Chondrocyte (in vitro differentiated cells): ENCODE data around the gene SEMA5A. TPM values are rescaled to one million over a fixed set of nuclear protein-coding genes. Genes with fewer than 3 reads are reported as not detected.

Source experiments
- DNase-seq: peaks from one replicate; pipeline ENCODE4 v3.0.0; 2021; ENCODE audit warnings: mixed read lengths, low spot score
- H3K27ac Mint-ChIP-seq: one replicate; pipeline ENCODE4 v1.8.0; 2021; ENCODE audit warnings: mild to moderate bottlenecking, moderate library complexity, mixed read lengths; ENCODE audit not compliant: unreplicated experiment
- H3K27me3 Mint-ChIP-seq: 2 replicates; pipeline ENCODE4 v1.8.0; 2021; ENCODE audit warnings: low read depth, mixed read lengths
- H3K36me3 Mint-ChIP-seq: 2 replicates; pipeline ENCODE4 v1.8.0; 2021; ENCODE audit warnings: low read depth, mixed read lengths
- H3K4me1 Mint-ChIP-seq: 2 replicates; pipeline ENCODE4 v1.8.0; 2021; ENCODE audit warnings: low read depth, mild to moderate bottlenecking, mixed read lengths
- H3K4me3 Mint-ChIP-seq: one replicate; pipeline ENCODE4 v1.8.0; 2021; ENCODE audit warnings: mild to moderate bottlenecking, moderate library complexity, mixed read lengths; ENCODE audit not compliant: unreplicated experiment
- H3K9me3 Mint-ChIP-seq: 2 replicates; pipeline ENCODE4 v1.8.0; 2021; ENCODE audit warnings: low read depth, mixed read lengths
- CTCF ChIP-seq: fragments of 200-600 bp; sonication (generic); IDR thresholded peaks from 2 replicates; pipeline ENCODE4 v1.5.0; 2021; ENCODE audit warnings: antibody characterized with exemption, mild to moderate bottlenecking, moderate library complexity
- total RNA-seq: library from RNA; stranded (reverse); gene quantifications from 3 replicates; pipeline ENCODE4 v1.2.1, GENCODE V29; 2021

The SEMA5A gene
- total RNA-seq, 1 donor from 2014 or later = 249 TPM

GRCh38 chr5:9543311-9543920, 2.5 kb downstream of the SEMA5A start:
- H3K36me3 Mint-ChIP-seq = no peaks in the 10 kb centered on the region
- DNase-seq = no peak
- peak overlapping the region; percentile 92 for H3K4me3 Mint-ChIP-seq
- H3K4me1 Mint-ChIP-seq = peaks cover 56% of the 10 kb centered on the region
- peak overlapping the region; percentile 96 for H3K27ac Mint-ChIP-seq
- H3K9me3 Mint-ChIP-seq = no peaks in the 10 kb centered on the region
- no peak for TF ChIP-seq CTCF
- no peaks in the 10 kb centered on the region for H3K27me3 Mint-ChIP-seq

GRCh38 chr5:9540791-9541190, 5.1 kb downstream of the SEMA5A start:
- Mint-ChIP-seq H3K9me3 (no peaks in the 10 kb centered on the region), H3K4me3 (peak overlapping the region; percentile 66), H3K27me3 (no peaks in the 10 kb centered on the region), H3K4me1 (peaks cover 75% of the 10 kb centered on the region), H3K27ac (peak overlapping the region; percentile 94), H3K36me3 (peaks cover 3% of the 10 kb centered on the region)
- no peak for DNase-seq
- TF ChIP-seq CTCF = no peak

GRCh38 chr5:9538504-9538903, 7.4 kb downstream of the SEMA5A start:
- Mint-ChIP-seq H3K4me3 (no peak overlapping the region), H3K27me3 (no peaks in the 10 kb centered on the region), H3K27ac (peak overlapping the region; percentile 11), H3K9me3 (no peaks in the 10 kb centered on the region), H3K36me3 (peaks cover 6% of the 10 kb centered on the region), H3K4me1 (peaks cover 91% of the 10 kb centered on the region)
- DNase-seq = no peak
- no peak for TF ChIP-seq CTCF

- Mint-ChIP-seq H3K27ac (peak overlapping the region; percentile 95), H3K9me3 (no peaks in the 10 kb centered on the region), H3K4me1 (peaks cover 91% of the 10 kb centered on the region), H3K36me3 (peaks cover 6% of the 10 kb centered on the region), H3K4me3 (no peak overlapping the region), H3K27me3 (no peaks in the 10 kb centered on the region)
- no peak for TF ChIP-seq CTCF
- DNase-seq = no peak
Measured at GRCh38 chr5:9537223-9538141, 8.4 kb downstream of the SEMA5A start.

- DNase-seq = no peak
- H3K9me3 Mint-ChIP-seq = no peaks in the 10 kb centered on the region
- H3K27me3 Mint-ChIP-seq = no peaks in the 10 kb centered on the region
- peaks cover 90% of the 10 kb centered on the region for H3K4me1 Mint-ChIP-seq
- H3K4me3 Mint-ChIP-seq = no peak overlapping the region
- peaks cover 8% of the 10 kb centered on the region for H3K36me3 Mint-ChIP-seq
- TF ChIP-seq CTCF = no peak
- H3K27ac Mint-ChIP-seq = peak overlapping the region; percentile 95
Measured at GRCh38 chr5:9536717-9537116, 9.2 kb downstream of the SEMA5A start.
